Lower lobe of right lung (tissue), 2 donors: ENCODE measurements around the gene MCM3AP. TPM values are rescaled to one million over a fixed set of nuclear protein-coding genes. Genes with fewer than 3 reads are reported as not detected.

Source experiments
- ATAC-seq, 2 donors: fragments of 200-7000 bp; cut with Tn5 transposase; one replicate each; pipeline ENCODE4 v1.9.1; 2020 to 2022; ENCODE audit warnings: mild to moderate bottlenecking in 2 of 2, moderate library complexity in 2 of 2
- DNase-seq: peaks from one replicate; pipeline ENCODE4 v3.0.0-alpha.2; 2020
- H3K27ac ChIP-seq: fragments of 200-600 bp; one replicate; pipeline ENCODE4 v1.8.0; 2022
- H3K27me3 ChIP-seq: fragments of 200-600 bp; one replicate; pipeline ENCODE4 v1.8.0; 2022; ENCODE audit warnings: low read depth
- H3K36me3 ChIP-seq: fragments of 200-600 bp; one replicate; pipeline ENCODE4 v1.8.0; 2022; ENCODE audit warnings: mild to moderate bottlenecking
- H3K4me1 ChIP-seq: fragments of 200-600 bp; one replicate; pipeline ENCODE4 v1.8.0; 2022
- H3K4me3 ChIP-seq: fragments of 200-600 bp; one replicate; pipeline ENCODE4 v1.8.0; 2022; ENCODE audit warnings: mild to moderate bottlenecking
- H3K9me3 ChIP-seq: fragments of 200-600 bp; one replicate; pipeline ENCODE4 v1.8.0; 2022
- CTCF ChIP-seq: fragments of 200-600 bp; IDR thresholded peaks from one replicate; pipeline ENCODE4 v1.8.0; 2022; ENCODE audit warnings: antibody characterized with exemption, mild to moderate bottlenecking
- intact Hi-C: fragments of 100-400 bp; cut with DNase I; formaldehyde crosslinking; loops from one replicate; pipeline ENCODE4 v1.11.0; 2022
- total RNA-seq: library from RNA; stranded (reverse); fragmentation: NEBNext Ultra II Directional; extraction: Animal tissue kit (Norgen Biotek cat#: 25700); gene quantifications from one replicate; pipeline ENCODE4 v1.2.1, GENCODE V29; 2021
- donor health status: DM: no; HTN: yes; CAD: no; lungs with severe emphysema.

The MCM3AP gene
- total RNA-seq, 1 donor from 2014 or later, result 96.2 TPM

- no peak for DNase-seq
- no peak for TF ChIP-seq CTCF
- intact Hi-C loops, result no loop called here
- Histone ChIP-seq H3K27ac (no peak overlapping the region), H3K4me1 (peaks cover 29% of the 10 kb centered on the region), H3K36me3 (peaks cover 12% of the 10 kb centered on the region), H3K4me3 (no peak overlapping the region), H3K27me3 (no peaks in the 10 kb centered on the region), H3K9me3 (no peaks in the 10 kb centered on the region)
- no peak for ATAC-seq
These were observed 4.3 kb upstream of the MCM3AP start for GRCh38 chr21:46289655-46290179.

GRCh38 chr21:46287541-46287940 is 2.1 kb upstream of the MCM3AP start:
- intact Hi-C loops, result no loop called here
- H3K4me1 ChIP-seq, result peaks cover 51% of the 10 kb centered on the region
- peak overlapping the region; percentile 96 for H3K4me3 ChIP-seq
- peak overlapping the region; percentile 97 for H3K27ac ChIP-seq
- ATAC-seq (no peak), DNase-seq (no peak)
- H3K36me3 ChIP-seq, result peaks cover 31% of the 10 kb centered on the region
- no peaks in the 10 kb centered on the region for H3K9me3 ChIP-seq
- no peaks in the 10 kb centered on the region for H3K27me3 ChIP-seq
- no peak for TF ChIP-seq CTCF

GRCh38 chr21:46286648-46287002 is 1.2 kb upstream of the MCM3AP start:
- Histone ChIP-seq H3K4me1 (peaks cover 60% of the 10 kb centered on the region), H3K4me3 (peak overlapping the region; percentile 96), H3K27me3 (no peaks in the 10 kb centered on the region), H3K27ac (peak overlapping the region; percentile 97), H3K36me3 (peaks cover 33% of the 10 kb centered on the region), H3K9me3 (no peaks in the 10 kb centered on the region)
- DNase-seq, result no peak
- TF ChIP-seq CTCF, result no peak
- intact Hi-C loops, result no loop called here
- peak in 1 of 2 donors; percentile 3 for ATAC-seq

- Histone ChIP-seq H3K4me3 (peak within 1 kb of the TSS; percentile 96), H3K9me3 (no peaks in the 10 kb centered on the region), H3K36me3 (peaks cover 34% of the 10 kb centered on the region), H3K27ac (peak within 1 kb of the TSS; percentile 97), H3K4me1 (peaks cover 66% of the 10 kb centered on the region), H3K27me3 (no peaks in the 10 kb centered on the region)
- ATAC-seq (peak; percentile 98), DNase-seq (peak; percentile 93)
- peak; percentile 36 for TF ChIP-seq CTCF
- intact Hi-C loops, result no loop called here
These were observed 593 bp upstream of the MCM3AP start, which contains the start of gene YBEY for GRCh38 chr21:46285761-46286647. YBEY (plus strand) TSS chr21:46286342; CDS start chr21:46286914, 572 bp downstream.

GRCh38 chr21:46284733-46285132 is 678 bp downstream of the MCM3AP start:
- H3K4me1 ChIP-seq, result peaks cover 67% of the 10 kb centered on the region
- H3K4me3 ChIP-seq, result peak overlapping the region; percentile 96
- ATAC-seq, result no peak
- no peak for DNase-seq
- peak overlapping the region; percentile 97 for H3K27ac ChIP-seq
- intact Hi-C loops, result no loop called here
- no peaks in the 10 kb centered on the region for H3K27me3 ChIP-seq
- no peaks in the 10 kb centered on the region for H3K9me3 ChIP-seq
- no peak for TF ChIP-seq CTCF
- peaks cover 47% of the 10 kb centered on the region for H3K36me3 ChIP-seq
